ENCODE results near the gene JAKMIP1.

GRCh38 chr4:6105311-6105911 lies 94.9 kb downstream of the JAKMIP1 start:
- TF ChIP-seq POLR2A (IDR thresholded peaks at IDR 0.05) (no peak), CTCF (IDR thresholded peaks at IDR 0.05) (no peak)
